CD4-positive, alpha-beta T cell treated with Interleukin-17A for 1 hour (primary cell): ENCODE results near the gene ACO2.
A peak's percentile ranks its signal among the peaks of the same experiment; 100 is the strongest.

Experiments
- DNase-seq: peaks from one replicate; pipeline ENCODE4 v3.0.0-alpha.2; 2020

The ACO2 gene

DNA sequence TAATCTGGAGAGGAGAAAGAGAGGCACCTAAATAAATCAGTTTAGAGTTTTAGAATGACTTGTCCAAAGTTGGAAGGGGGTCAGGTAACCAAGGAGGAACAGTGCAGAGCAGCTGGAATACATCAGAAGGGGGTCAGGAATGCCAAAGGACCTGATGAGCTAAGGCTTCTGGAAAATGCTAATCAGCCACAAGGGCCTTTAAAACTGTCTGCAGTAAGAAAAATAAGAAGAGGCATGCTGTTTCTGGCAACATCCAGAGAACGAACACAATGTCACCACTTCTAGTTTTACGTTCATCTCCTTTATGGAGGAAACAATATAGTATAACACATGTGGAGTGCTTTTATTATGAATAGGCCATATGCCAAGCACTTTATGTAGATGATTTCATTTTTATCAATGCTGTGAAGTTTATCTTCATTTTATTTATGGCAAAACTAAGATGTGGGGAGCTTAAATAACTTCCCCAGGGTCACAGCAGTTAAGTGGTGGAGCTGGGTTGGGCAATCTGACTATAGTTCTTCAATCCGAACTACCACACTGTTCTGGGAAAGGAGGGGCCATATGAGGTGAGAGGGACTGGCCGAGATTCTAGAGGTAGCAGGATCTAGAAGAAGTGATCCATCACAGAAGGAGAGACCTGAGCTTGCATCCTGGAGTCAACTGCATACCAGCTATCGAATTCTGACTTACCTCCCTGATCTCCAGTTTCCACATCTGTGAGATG, 22.6 kb downstream of the ACO2 start:
- DNase-seq: no peak

DNA sequence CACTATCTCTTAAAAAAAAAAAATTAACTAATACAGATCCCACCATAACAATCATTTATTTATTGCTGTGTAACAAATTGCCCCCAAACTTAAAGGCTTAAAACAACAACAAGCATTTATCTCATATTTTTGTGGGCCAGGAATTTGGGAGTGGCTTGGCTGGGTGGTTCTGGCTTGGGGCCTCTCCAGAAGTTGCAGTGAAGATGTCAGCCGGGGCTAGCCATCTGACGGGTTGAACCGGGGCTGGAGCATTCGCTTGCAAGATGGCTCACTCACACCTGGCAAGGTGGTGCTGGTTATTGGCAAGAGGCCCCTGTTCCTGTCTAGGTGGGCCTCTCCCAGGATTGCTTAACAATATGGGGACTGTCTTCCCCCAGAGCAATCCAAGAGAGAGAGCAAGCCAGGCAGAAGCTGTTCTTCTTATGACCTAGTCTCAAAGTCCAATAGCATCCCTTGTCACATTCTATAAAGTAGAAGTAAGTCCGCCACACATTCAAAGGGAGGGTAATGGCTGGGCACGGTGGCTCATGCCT, 29.5 kb downstream of the ACO2 start:
- no peak for DNase-seq

DNA sequence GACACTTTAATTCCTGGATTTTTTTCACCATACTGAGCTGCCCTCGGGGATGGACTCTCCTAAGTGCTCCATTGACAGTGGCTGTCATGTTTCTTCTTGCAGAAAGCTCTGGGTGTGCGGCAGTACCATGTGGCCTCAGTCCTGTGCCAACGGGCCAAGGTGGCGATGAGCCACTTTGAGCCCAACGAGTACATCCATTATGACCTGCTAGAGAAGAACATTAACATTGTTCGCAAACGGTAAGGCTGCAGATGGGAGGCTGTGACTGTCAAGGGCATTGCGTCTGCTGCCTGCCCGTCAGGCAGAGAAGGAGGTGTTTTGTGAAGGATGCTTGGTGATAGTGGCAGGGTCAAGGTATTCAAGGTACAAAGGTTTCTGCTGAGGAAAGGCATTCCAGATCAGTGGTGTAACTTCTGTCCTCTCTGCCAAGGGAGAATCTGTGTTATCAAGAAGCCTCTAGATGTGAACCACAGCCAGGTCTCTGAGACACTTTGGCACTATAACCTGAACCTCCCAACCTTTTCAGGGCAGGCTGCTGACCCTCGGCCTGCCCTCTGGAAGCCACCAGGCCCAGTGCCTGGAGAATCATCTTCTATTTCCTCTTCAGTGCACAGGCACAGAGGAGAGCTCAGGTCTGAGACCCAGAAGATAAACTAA, 30.8 kb downstream of the ACO2 start:
- no peak for DNase-seq

DNA sequence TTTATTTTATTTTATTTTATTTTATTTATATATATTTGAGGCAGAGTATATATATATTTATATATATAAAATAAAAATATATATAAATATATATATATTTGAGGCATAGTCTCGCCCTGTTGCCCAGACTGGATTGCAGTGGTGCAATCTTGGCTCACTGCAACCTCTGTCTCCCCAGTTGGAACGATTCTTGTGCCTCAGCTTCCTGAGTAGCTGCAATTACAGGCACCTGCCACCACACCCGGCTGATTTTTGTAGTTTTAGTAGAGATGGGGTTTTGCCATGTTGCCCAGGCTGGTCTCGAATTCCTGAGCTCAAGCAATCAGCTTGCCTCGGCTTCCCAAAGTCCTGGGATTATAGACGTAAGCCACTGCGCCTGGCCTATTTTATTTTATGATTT, 31.4 kb downstream of the ACO2 start:
- no peak for DNase-seq

DNA sequence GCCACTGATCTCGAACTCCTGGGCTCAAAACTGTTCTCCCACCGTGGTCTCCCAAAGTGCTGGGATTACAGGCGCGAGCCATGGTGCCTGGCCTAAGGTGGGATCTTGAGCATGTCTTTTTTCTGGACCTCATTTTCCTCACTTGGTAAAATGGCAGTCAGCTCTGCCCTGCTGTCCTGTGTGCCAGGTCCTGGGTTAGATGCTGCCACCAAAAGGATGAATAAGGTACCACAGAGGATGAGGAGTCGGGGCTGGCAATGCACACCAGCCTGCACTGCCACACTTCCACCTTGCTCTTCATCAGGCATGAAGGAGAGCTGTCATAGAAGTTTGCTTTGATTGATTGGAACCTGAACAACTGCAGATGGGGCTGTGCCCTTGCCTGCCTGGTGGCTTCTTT, 32.3 kb downstream of the ACO2 start:
- peak; percentile 36 for DNase-seq

DNA sequence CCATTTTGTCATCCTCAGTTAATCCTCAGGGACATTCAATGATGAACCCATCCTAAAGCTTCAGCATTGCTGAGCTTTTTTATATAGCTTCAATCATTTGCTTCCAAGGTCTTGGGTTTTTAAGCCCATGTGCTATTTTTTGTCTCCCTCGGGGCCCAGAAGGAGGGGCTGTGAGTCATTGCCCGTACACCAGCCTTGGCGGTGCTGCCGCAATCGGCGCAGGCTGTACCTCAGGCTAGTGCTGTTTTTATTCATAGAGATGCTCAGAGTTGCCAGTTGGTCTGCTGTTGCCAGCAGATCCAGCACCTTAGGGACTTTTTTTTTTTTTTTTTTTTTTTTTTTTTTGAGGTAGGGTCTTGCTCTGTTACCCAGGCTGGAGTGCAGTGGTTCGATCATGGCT, 35.5 kb downstream of the ACO2 start:
- DNase-seq: no peak

DNA sequence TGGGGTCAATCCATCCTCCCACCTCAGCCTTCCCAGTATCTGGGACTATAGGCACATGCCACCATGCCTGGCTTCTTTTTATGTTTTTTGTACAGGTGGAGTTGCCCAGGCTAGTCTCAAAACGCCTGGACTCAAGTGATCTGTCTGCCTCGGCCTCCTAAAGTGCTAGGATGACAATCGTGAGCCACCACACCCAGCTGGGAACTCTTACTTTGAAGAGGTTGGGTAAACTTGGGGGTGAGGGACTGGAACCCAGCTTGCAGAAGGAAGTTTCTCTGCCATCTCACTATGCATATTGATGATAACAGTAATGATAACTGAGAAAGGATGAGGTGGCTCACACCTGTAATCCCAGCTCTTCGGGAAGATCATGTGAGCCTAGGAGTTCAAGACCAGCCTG, 35.9 kb downstream of the ACO2 start:
- no peak for DNase-seq

DNA sequence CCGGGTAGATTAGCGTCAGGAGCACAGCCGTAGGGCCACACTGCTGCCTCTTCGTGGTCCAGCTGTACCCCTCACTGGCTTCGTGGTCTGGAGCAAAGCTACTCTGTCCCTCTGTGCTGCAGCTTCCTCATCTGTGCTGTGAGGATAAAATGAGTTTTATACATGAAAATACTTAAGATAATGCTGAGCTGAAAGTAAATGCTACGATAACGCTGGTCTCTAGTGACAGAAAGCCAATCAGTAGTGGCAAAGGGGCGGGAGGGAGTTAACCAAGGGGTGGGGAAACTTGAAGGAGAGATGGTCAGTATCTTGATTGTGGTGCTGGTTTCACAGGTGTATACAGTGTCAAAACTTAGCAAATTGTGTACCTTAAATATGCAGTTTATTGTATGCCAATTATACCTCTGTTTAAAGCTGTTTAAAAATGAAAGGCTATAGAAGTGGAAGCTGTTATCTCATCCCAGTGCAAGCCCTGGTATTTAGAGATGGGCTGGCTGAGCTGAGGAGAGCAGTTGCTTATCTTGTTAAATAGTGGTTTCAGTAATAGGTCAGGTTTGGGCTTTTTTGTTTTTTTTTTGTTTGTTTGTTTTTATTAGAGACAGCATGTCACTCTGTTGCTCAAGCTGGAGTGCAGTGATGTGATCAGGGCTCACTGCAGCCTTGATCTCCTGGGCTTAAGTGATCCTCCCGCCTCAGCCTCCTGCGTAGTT, 36.7 kb downstream of the ACO2 start:
- no peak for DNase-seq

DNA sequence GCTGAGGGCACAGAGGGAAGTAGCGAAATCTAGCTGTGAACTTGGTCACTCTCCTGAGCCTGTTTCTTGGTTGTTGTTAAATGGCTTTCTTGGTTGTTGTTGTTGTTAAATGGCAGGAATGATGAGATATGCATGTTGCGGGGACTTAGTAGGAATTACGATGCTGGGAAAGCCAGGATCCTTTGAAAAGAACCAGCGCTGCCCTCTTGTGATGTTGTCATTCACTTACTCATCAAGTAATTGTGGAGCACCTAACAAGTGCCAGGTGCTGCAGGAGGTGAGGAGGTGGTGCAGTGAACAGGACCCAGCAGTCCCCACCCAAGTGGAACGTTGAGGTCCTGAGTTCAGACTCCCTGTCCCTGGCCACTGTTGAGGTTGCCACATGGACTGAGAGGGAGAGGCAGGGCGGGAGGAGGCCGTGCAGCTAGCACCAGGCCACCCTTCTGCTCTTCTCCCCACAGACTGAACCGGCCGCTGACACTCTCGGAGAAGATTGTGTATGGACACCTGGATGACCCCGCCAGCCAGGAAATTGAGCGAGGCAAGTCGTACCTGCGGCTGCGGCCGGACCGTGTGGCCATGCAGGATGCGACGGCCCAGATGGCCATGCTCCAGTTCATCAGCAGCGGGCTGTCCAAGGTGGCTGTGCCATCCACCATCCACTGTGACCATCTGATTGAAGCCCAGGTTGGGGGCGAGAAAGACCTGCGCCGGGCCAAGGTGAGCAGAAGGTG, 38.6 kb downstream of the ACO2 start:
- DNase-seq: no peak

DNA sequence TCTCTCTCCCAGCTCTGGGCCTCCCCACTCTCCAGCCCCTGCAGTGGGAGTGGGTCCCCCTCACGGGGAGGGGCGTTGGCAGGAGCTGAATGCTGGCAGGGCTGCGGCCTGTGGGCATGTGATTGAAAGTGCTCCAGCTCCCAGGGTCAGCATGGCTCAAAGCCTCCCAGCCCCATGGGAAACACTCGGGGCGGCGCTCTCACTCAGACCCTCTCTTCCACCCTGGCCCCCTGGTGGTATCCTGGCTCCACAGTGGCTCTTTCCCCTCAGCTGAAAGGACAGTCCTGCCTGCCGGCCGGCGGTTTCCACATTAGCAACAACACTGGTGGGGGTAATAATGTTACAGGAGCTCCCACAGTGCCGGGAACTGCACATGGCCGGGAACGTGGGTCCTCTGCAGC, 39.9 kb downstream of the ACO2 start:
- no peak for DNase-seq

DNA sequence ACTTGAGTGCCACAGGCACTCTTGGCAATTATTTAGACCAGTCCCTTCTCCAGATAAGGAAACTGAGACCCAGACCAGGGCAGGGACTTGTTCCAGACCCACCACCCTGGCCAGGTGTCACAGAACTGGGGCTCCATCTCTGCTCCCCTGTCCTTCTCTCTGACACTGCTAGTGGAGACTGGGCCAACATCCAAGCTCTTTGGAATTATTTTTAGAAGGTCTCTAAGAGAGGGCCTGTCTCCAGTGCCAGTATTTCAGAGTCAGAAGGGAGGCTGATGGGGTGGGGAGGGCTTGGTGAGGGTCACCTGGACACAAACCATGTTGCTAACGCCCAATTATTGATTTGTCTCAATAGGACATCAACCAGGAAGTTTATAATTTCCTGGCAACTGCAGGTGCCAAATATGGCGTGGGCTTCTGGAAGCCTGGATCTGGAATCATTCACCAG, 42.6 kb downstream of the ACO2 start:
- no peak for DNase-seq

DNA sequence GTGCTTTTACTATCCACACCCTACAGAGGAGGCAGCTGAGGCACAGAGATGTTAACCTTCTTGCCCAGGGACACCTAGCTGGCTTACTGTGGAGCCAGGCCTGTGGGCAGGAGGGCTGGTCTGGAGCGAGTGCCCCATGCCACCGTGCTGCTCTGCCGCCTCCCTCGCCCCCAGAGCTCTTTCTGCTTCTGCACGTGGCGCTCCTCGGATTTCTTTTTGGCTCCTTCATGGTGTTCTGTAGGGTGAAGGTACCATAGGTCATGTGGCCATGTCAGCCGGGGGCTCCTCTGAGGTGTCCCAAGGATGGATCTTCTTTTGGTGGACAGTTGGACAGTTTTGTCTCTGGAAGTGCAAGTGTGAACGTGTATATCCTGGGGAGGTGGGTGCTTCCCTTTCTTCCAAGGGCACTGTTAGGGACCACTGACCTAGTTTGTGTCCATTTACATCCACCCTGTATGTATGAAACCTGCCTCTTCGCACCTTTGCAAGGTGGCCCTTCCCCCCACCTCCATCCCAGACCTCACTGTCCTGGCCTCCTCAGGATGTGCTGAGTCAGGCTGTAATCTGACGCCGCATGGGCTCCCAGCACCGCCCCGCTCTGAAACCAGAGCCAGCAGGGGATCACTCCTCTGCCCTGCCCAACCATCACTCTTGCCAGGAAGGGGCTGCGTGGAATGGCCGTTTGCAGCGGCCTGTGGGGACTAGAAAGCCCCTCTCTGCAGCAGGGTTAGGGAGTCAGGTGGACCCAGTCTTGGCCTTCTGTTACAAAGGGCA, 43.7 kb downstream of the ACO2 start:
- no peak for DNase-seq

DNA sequence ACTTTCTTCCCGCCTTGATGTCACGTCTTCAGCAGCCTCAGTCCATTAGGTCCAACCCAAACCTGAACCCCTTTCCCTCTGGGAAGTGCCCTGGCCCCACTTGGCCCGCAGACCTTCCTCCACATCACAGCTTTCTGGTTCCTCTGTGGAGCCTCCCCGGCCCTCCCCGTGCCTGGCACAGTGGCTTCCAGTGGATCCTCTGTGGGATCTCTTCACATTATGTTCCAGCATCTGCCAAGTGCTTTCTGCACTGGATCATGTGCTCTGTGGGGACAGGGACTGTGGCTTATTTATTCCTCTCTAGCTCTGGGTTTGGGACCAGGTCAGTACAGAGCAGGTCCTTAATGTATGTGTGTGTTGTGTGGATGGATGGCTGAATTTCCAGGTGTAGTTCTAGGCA, 44.5 kb downstream of the ACO2 start:
- DNase-seq: no peak

DNA sequence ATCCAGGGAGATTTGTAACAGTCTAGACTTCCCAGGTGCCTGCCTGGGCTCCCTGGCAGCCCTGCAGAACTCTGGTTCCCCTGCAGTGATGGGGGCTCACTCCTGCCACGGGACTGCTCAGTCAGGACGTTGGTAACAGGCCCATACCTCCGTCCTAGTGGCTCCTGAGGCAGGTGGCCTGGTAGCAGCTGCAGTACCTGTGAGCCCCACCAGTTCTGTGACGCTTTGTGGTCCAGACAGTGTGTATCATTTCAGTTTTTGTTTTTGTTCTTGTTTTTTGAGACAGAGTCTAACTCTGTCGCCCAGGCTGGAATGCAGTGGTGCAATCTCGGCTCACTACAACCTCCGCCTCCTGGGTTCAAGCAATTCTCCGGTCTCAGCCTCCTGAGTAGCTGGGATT, 47.5 kb downstream of the ACO2 start:
- no peak for DNase-seq

DNA sequence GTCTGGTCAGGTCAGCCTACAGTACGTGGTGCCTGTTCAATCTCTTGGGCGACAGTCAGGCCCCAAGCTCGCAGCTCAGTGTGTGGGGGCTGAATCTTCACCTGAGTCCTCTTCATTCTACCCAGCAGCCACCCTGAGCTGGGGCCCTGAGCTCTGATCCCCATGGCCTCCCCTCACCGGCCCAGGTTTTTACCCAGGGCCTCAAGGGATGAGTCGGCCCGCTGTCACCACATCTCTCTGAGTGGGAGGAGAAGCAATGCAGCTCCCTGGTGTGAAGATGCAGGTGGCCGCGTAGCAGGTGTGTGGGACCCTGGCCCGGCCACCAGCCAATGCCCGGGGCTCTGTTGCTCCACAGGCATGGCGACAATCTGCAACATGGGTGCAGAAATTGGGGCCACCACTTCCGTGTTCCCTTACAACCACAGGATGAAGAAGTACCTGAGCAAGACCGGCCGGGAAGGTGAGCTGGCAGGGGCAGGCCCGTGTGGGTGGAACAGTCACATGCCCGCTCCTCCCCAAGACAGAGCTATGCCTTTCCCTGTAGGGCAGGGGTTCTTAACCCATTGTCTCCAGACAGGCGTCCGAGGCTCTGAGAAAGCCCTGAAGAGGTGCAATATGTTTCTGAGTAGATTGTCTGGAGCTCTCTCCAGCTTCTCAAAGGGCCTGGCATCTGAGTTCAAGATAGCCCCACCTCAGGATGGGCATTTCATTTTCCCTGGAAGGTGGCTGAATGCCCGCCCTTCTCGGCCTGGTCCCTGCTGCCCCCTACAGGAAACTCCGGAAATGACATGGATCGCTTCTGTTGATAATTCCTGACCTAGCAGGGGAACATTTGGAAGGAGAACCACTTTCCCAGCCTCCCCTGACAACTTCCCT, 48.5 kb downstream of the ACO2 start:
- peak; percentile 41 for DNase-seq

DNA sequence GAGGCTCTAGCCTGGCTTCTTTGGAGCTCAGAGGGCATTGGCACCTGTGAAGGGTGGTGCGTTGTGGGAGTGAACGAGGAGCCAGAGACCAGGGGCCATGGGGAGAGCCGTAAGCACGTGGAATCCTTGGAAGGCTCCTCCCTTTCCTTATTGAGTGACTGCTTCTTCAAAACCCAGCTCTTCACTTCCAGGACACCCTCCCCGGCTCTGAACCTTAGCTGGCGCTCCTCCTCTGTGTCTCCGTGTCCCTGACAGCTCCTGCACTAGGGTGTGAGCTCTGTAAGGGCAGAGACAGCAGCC, 49.1 kb downstream of the ACO2 start:
- no peak for DNase-seq

DNA sequence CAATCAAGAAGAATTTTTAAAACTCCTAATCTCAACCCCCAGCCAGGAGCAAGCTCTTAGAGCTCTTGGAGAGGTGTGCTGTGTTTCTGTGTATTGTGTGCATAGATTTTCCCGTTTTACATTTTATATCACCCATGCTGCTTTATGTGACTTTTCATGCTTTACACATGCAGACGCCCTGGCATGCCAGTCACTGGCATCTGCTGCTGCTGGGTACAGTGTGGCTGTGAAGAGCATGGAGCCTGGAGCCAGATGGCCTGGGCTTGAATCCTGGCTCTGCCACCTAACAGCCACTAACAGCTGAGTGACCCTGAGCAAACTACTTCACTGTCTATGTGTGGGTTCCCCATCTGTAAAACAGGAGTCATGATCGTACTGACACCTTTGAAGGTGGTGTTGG, 52.2 kb downstream of the ACO2 start:
- DNase-seq: no peak

DNA sequence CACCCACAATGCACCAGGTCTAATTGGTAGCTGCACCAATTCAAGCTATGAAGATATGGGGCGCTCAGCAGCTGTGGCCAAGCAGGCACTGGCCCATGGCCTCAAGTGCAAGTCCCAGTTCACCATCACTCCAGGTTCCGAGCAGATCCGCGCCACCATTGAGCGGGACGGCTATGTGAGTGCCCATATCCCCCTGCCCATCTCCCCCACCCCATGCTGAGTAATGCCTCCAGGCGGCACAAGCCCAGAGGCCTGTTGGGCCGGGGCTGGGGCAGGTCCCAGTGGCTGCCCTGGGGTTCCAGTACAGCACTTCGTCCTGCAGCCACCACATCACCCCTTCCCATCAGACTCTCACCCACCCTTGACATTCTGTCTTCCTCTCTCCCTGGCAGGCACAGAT, 53.9 kb downstream of the ACO2 start:
- DNase-seq: no peak

DNA sequence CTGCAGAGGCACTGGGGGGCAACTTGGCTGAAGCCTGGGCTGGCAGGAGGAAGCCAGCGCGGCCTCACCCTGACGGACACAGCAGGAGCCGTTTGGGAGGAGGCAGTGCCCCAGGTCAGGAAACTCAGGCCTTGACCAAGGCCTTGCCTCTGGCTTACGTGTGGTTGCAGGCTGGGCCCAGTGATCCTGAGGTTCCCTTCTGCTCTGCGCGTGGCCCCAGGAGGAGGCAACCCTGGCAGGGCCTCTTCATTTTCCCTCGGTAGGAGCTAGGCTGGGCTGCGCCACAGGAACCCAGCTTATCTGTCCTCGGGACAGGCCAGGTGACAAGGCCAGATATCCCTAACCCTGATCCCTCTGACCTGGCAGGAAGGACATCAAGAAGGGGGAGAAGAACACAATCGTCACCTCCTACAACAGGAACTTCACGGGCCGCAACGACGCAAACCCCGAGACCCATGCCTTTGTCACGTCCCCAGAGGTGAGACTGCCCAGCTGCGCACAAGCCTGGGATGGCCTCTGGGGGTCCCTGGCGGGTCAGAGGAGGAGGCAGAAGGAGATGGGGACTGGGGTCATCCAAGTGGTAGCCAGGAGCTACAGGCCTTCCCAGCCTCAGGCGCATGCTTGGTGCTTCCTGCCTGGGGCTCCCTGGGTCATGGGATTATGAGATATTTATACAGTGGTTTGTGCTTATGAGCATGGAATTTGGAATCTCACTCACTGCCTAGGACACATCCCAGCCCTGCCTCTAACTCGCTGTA, 54.7 kb downstream of the ACO2 start:
- no peak for DNase-seq

DNA sequence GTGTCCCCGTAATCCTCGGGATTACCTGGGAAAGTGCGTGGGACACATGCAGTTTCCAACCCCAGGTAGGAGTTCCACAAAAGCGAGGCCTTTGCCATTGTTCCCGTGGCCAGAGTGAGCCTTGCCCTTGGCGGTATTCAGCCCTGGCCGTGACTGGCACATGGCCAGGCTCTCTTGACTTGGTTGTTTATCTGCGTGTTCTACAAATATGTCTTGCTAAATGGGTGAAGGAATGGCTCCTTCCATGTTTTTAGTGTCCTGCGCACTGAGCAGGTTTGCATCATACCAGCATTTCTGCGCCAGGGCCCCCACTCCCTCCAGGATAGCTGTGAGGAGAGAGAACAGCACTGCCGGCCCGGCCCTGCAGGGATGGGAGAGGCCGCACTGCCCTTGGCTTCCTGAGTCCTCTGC, 55.3 kb downstream of the ACO2 start:
- no peak for DNase-seq
